Neutrophil (primary cell): ENCODE measurements around the gene PLPP3.

Experiments used
- H3K27ac ChIP-seq: fragments of 200-600 bp; sonication (generic); 2 replicates; pipeline ENCODE4 v1.5.1; 2016; ENCODE audit warnings: mild to moderate bottlenecking, moderate library complexity
- H3K27me3 ChIP-seq: fragments of 200-600 bp; sonication (generic); 2 replicates; pipeline ENCODE4 v1.6.0; 2016; ENCODE audit warnings: mild to moderate bottlenecking
- H3K36me3 ChIP-seq: fragments of 200-600 bp; sonication (generic); 2 replicates; pipeline ENCODE4 v1.5.1; 2017
- H3K4me1 ChIP-seq, 2 experiments: fragments of 200-600 bp in 1 of 2; sonication (generic) in 1 of 2; 1 replicate in 1 of 2; 2 replicates in 1 of 2; pipeline versions ENCODE4 v1.5.1 to v1.6.1; 2013 to 2016; ENCODE audit warnings: low read depth in 1 of 2, low read length in 1 of 2, mild to moderate bottlenecking in 1 of 2, moderate library complexity in 1 of 2; ENCODE audit not compliant: control insufficient read depth in 1 of 2, insufficient read depth in 1 of 2
- H3K4me3 ChIP-seq, 2 experiments: fragments of 200-600 bp in 1 of 2; sonication (generic) in 1 of 2; 1 replicate in 1 of 2; 2 replicates in 1 of 2; pipeline ENCODE4 v1.5.1; 2013 to 2016; ENCODE audit warnings: low read depth in 1 of 2, low read length in 1 of 2, mild to moderate bottlenecking in 1 of 2, moderate library complexity in 1 of 2
- H3K9me3 ChIP-seq: fragments of 200-600 bp; sonication (generic); 2 replicates; pipeline ENCODE4 v1.5.1; 2016
- CTCF ChIP-seq: fragments of 200-600 bp; sonication (generic); IDR thresholded peaks from 2 replicates; pipeline ENCODE4 v1.5.1; 2016; ENCODE audit warnings: antibody characterized with exemption

Gene PLPP3

GRCh38 chr1:56457756-56458375 is 121.5 kb downstream of the PLPP3 start:
- Histone ChIP-seq H3K27me3 (no peaks in the 10 kb centered on the region), H3K4me1 (no peaks in the 10 kb centered on the region)

DNA sequence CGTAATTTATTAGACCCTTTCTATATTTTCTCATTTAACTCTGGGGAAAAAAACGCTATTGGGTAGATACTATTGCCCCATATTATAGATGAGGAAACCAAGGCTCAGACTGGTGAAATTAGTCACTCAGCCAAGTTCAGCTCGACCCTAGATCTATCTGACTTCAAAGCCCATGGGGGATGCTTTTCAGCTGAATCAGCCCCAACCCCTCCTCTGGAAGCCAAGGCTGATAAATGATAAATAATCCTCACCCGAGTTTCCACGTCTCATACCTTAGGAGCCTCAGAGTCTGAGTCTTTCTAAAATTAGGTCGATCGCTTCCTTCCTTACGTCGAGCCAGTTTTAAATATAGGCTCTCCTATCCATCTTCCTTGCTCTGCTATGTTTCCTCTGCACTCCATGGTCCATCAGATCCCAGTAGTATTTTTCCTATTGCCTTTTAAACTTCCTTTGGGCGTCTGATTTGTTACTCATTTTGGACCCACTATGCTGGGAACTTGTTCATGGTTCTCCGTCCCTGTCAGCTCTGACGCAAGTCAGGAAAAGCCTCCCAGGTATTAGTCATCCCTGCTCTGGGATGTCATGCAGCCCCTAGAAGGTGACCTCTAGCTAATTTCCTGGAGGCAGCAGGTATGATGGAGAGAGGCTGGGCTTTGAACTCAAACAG is 122.8 kb downstream of the PLPP3 start:
- Histone ChIP-seq H3K27ac (no peak overlapping the region), H3K27me3 (no peaks in the 10 kb centered on the region), H3K36me3 (no peaks in the 10 kb centered on the region), H3K9me3 (no peaks in the 10 kb centered on the region), H3K4me1 (no peaks in the 10 kb centered on the region), H3K4me3 (no peak overlapping the region)
- TF ChIP-seq CTCF = no peak

More at GRCh38 chr1:56457756-56458375, 121.5 kb downstream of the PLPP3 start:
- Histone ChIP-seq H3K27ac (no peak overlapping the region), H3K36me3 (no peaks in the 10 kb centered on the region), H3K4me3 (no peak overlapping the region), H3K9me3 (no peaks in the 10 kb centered on the region)
- TF ChIP-seq CTCF = no peak

DNA sequence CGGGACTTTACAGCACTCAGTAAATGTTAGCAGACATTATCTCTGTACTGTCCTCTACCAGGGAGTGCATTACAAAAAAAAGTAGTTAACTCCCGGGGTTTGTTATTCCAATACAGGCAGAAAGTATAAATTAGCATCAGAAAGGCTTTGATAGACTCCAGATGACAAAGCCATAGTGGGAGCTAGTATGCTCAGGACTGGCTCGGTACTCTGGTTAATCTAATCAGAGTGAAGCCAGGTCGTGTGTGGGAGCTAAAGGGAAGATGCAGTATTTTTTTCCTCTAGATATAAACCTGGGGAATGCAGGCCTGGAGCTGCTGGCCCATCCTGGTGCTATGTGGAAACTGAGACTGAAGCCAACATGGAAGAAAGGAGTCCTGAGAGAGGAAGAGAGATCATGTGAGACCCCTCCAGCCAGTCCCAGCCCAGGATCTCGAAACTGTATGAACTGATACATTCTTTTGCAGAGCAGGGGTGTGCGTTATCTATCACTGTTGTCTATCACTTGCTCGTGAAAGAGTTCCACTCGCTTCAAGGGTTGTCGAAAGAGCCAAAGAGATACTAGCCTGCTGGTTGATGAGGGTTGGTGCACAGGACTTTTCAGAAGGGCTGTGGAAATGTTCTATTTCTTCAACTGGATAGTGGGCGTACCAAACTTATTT is 125.8 kb downstream of the PLPP3 start:
- Histone ChIP-seq H3K4me1 (no peaks in the 10 kb centered on the region), H3K27me3 (no peaks in the 10 kb centered on the region), H3K9me3 (no peaks in the 10 kb centered on the region), H3K27ac (no peak overlapping the region), H3K36me3 (no peaks in the 10 kb centered on the region), H3K4me3 (no peak overlapping the region)
- no peak for TF ChIP-seq CTCF

GRCh38 chr1:56453016-56453415 is 126.3 kb downstream of the PLPP3 start:
- TF ChIP-seq CTCF = no peak
- no peaks in the 10 kb centered on the region for H3K27me3 ChIP-seq

DNA sequence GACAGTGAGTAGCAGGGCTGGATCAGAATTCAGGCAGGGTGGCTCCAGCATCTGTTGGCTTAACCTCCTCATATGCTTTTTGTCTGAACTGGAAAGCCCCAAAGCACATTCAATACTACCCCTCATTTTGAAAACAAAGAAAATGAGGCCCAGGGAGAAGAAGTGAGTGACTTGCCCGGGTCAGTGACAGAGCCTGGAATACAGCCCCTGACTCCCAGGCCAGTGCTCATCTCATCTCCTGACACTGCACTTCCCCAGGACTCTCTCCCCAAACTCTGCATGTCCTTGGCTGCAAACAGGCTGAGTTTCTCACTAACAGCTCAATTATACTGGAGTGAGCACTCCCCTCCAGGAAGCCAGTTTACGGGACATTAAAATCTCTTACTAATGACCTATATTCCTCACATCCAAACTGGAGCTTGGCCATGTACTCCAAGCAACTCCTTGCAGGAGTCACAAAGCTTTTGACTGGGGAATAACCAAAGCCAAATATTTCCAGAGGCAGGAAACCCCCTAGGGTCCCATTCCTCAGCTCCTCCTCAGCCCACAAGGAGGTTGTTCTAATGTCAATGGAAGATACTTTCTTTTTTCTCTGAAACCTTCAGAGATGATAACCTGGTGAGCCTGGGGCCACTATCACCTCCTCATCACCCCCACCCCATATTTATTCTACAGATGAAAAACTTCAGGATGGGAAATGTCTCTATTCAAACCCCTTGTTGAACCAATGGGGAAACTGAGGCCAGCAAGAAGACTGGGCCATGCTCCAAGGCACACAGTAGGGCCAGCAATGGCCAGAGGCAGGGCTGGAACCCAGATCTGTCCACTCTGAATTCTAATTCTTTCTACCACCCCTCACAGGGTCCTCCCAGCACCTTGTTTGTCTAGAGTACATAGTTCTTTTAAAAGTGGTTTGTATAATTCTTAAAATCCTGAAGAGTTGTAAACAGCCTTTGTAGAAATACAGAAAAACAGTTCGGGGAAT is 127.0 kb downstream of the PLPP3 start:
- Histone ChIP-seq H3K27ac (no peak overlapping the region), H3K4me3 (no peak overlapping the region), H3K27me3 (no peaks in the 10 kb centered on the region), H3K4me1 (peaks cover under 1% of the 10 kb centered on the region in 2 experiments), H3K9me3 (no peaks in the 10 kb centered on the region), H3K36me3 (no peaks in the 10 kb centered on the region)
- TF ChIP-seq CTCF = no peak

More at GRCh38 chr1:56453016-56453415, 126.3 kb downstream of the PLPP3 start:
- no peaks in the 10 kb centered on the region for H3K36me3 ChIP-seq
- no peaks in the 10 kb centered on the region for H3K9me3 ChIP-seq
- no peaks in the 10 kb centered on the region for H3K4me1 ChIP-seq
- no peak overlapping the region for H3K4me3 ChIP-seq
- H3K27ac ChIP-seq = no peak overlapping the region
